GM19239 (cell line): ENCODE results near the gene BMP7.
"Not testable (repeated sequence)": the region's sequence is repeated elsewhere in the genome, so short reads cannot be mapped to it uniquely, and the experiment has no call there.

Experiments
- DNase-seq: peaks from one replicate; pipeline ENCODE4 v3.0.0; 2011; ENCODE audit warnings: low spot score; ENCODE audit not compliant: insufficient read length
- FAIRE-seq: peaks from 2 replicates; lab custom pipeline; 2011; peaks lifted over from hg19 to GRCh38; lab: Jason Lieb, UNC

Gene BMP7

GRCh38 chr20:57252559-57253162, 13.8 kb downstream of the BMP7 start:
- FAIRE-seq (no peak), DNase-seq (no peak)

GRCh38 chr20:57251949-57252348, 14.5 kb downstream of the BMP7 start:
- FAIRE-seq, result no peak

GRCh38 chr20:57251344-57251743, 15.1 kb downstream of the BMP7 start:
- no peak for DNase-seq

More at GRCh38 chr20:57251949-57252348, 14.5 kb downstream of the BMP7 start:
- DNase-seq, result no peak

DNA sequence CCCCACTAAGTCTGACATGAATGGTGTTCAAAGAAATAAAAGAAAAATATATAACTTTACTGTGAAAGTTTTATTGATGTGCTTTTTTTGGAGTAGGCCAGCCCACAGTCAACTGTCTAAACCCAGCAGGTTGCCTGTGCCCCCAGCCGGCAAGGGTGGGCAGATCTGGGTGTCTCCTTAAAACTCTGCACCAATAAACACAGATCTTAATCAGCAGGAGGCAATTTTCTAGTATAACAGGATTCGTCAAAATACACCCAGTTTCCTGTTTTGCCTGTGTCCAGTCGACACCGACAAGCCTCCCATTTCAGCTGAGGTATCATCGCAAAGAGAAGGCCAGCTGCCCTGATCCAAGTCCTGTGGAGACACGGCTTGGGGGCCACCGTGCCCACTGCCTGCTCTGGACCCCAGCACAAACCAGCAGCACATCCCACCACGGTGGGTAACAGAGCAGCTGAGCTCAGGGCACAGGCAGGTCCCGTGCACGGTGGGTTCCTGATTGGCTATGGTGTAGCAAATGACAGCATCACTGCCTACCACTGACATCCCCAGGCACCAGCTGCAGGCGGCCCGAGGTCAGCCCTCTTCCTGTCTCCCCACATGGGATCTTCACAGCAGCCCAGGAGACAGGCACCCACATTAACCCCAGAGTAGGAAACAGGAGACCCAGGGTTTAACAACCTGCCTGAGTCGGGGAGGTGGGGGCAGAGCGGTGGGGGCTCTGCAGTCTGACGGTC, 15.7 kb downstream of the BMP7 start:
- FAIRE-seq (no peak), DNase-seq (no peak)

More at GRCh38 chr20:57251344-57251743, 15.1 kb downstream of the BMP7 start:
- FAIRE-seq, result no peak

GRCh38 chr20:57249772-57250171, 16.7 kb downstream of the BMP7 start:
- DNase-seq (no peak), FAIRE-seq (no peak)

GRCh38 chr20:57249073-57249472, 17.4 kb downstream of the BMP7 start:
- FAIRE-seq (no peak), DNase-seq (no peak)

DNA sequence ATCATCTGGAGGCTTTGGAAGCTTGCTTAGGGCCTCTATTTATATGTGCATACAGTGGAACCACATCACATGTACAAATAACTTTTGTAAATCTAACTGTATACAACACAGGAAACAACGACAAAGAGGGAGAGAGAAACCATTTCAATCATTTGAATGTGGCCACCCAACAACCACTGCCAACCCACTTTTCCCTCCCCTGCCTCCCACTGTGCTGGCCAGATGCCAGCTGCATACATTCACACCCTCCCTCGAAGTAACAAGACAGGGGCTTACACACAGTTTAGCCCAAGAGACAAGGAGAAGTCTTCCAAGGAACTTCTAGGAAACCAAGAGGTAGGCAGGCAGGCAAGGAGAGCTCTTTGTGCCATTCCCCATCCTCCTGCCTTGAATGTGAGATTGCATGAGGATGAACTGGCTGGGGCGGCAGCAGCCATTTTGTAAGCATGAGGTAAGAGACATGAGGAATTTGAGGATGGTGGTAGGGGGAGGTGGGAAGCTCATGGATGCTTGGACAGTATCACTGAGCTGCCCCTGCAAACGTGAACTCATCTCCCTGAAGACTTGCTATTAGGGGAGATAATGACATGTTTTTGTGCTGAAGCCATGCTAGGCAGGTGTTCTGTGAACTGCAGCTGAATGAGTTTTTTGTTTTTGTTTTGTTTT, 18.2 kb downstream of the BMP7 start:
- FAIRE-seq, result no peak
- DNase-seq, result no peak

DNA sequence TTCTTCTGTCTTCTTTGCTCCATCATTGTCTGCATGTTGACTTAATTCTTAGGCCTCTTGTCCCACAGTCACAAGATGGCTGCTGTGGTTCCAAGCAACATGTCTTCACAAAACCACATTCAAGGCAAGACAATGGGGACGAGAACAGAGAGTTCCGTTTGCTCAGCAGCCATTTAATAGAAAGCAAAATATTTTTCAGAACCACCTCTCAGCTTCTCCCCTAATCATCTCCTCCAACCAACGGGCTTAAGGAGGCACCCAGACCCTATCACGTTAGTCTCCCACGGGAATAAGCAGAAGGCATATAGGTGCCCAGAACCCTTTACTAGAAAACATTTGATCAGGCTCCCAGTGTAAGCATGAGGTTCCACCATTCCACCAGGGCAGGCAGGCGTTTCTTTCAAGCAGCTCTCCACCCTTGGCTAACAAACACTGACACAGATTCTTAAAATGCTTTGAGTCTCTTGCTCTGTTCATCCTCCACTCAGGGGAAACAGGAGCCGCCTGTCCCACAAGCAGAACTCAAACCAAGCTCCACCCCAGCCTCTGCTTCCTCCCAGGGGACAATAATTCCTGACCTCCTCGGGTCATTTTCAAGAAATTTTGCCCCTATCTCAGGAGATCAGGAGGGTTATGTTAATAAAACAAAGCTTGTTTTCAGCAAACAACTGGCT, 19.0 kb downstream of the BMP7 start:
- FAIRE-seq (no peak), DNase-seq (no peak)

- FAIRE-seq (no peak), DNase-seq (no peak)
Observed at GRCh38 chr20:57245997-57246396, 20.4 kb downstream of the BMP7 start.

DNA sequence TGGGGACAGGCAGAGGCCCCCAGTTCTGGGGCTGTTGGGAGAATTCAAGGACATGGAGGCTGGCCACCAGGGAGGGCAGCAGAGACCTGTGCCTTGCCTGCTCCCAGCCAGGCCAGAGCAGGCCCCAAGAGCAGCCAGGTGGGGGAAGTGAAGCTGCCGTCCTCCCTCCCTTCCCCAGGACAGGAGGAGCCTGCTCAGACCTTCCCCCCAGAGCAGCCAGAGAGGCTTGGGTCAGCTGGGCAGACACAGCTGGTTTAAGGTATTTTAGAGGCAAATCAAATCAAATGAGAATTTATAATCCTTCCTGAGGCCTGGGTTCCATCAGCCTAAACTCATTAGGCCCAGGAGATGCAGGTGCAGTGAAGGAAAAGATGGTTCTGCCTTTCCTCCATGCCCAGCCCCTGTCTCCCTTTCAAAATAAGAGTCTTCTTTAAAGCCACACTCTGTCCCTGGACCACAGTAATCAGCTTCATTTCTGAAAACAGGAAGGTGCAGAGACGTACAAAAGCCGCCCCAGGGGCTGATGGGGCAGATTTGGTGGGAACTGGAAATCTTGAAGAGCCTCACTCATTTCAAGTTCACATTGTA, 21.7 kb downstream of the BMP7 start:
- FAIRE-seq, result no peak

GRCh38 chr20:57244221-57244585, 22.2 kb downstream of the BMP7 start:
- FAIRE-seq, result no peak
- no peak for DNase-seq

More for the DNA sequence above, 21.7 kb downstream of the BMP7 start:
- DNase-seq, result no peak

- DNase-seq, result no peak
- no peak for FAIRE-seq
Observed at GRCh38 chr20:57243480-57244220, 22.8 kb downstream of the BMP7 start.

DNA sequence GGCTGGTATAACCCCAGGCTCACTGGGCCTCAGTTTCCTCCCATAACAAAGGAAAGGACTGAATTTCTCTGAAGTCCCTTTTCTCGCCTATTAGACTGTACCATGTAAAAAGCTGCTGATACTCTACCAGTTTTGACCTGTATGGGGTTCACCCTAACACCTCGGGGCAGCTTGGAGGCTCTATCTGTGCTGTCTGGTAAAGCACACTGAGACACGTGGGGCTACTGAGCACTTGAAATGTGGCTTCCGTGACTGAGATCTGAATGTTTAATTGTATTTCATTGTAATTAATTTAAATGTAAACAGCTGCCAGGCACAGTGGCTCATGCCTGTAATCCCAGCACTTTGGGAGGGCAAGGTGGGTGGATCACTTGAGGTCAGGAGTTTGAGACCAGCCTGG, 24.0 kb downstream of the BMP7 start:
- DNase-seq, result no peak
- no peak for FAIRE-seq

- no peak for DNase-seq
- FAIRE-seq, result no peak
Observed at GRCh38 chr20:57241363-57241991, 25.0 kb downstream of the BMP7 start.

- no peak for DNase-seq
- FAIRE-seq, result no peak
Observed at GRCh38 chr20:57240581-57241362, 25.7 kb downstream of the BMP7 start.

DNA sequence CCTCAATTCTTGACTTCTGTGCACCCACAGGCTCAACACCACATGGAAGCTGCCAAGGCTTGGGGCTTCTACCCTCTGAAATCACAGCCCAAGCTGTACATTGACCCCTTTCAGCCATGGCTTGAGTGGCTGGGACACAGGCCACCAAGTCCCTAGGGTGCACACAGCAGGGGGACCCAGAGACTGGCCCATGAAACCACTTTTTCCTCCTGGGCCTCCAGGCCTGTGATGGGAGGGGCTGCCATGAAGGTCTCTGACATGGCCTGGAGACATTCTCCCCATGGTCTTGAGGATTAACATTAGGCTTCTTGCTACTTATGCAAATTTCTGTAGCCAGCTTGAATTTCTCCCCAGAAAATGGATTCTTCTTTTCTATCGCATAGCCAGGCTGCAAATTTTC, 26.7 kb downstream of the BMP7 start:
- FAIRE-seq, DNase-seq: not testable (repeated sequence)

- not testable (repeated sequence) for DNase-seq, FAIRE-seq
Observed at GRCh38 chr20:57239324-57239723, 27.1 kb downstream of the BMP7 start.

GRCh38 chr20:57238089-57238488, 28.4 kb downstream of the BMP7 start:
- FAIRE-seq (no peak), DNase-seq (no peak)

- FAIRE-seq, result no peak
Observed at GRCh38 chr20:57237585-57237953, 28.9 kb downstream of the BMP7 start.

More at GRCh38 chr20:57237585-57237953, 28.9 kb downstream of the BMP7 start:
- no peak for DNase-seq
